Fibroblast of lung (primary cell): ENCODE results near the gene TTC39B.

Experiments used
- CTCF ChIP-seq, 2 donors: IDR thresholded peaks in 1 of 2; conservative IDR thresholded peaks in 1 of 2; 1 replicate in 1 of 2; 2 replicates in 1 of 2; pipeline ENCODE4 v1.5.1; 2011 to 2012; ENCODE audit warnings: low read length in 2 of 2, control low read depth in 1 of 2, inconsistent platforms in 1 of 2, low read depth in 1 of 2, mild to moderate bottlenecking in 1 of 2
- EZH2 ChIP-seq: IDR thresholded peaks from 2 replicates; pipeline ENCODE4 v1.5.1; 2012; ENCODE audit warnings: low read length, control low read depth, mild to moderate bottlenecking; ENCODE audit errors: missing control alignments

- no peak for TF ChIP-seq CTCF (conservative IDR thresholded peaks at IDR 0.05 in 1 of 2, IDR thresholded peaks at IDR 0.05 in 1 of 2; ENCODE audit: low read depth in 1 of 2, low read length in 2 of 2)
- TF ChIP-seq EZH2: no peak
These were observed 53.8 kb downstream of the TTC39B start for GRCh38 chr9:15253197-15253596.
